HK-2 (cell line): ENCODE results near the gene ZNF189.
"Not testable (repeated sequence)": the region's sequence is repeated elsewhere in the genome, so short reads cannot be mapped to it uniquely, and the experiment has no call there.

Experiments used
- DNase-seq: peaks from one replicate; pipeline ENCODE4 v3.0.0-alpha.2; 2018; ENCODE audit not compliant: unreplicated experiment

The ZNF189 gene

DNA sequence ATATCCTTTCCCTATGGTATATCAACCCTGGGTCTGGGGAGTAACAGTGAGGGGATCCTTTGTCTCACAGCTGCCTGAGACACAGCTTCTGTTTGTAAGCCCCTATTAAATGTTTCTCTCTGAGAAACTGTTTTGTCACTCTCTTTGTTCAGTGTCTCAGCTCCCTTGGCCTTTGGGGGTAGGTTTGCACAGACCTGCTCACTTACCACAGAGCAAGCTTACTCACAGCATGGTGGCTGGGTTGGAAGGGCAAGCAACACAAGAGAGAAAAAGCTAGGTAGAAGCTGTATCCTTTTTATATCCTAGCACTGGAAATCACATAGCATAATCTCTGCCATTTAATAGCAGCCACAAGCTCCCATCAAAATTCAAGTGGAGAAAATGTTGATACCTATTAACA is 18.4 kb upstream of the ZNF189 start:
- DNase-seq: no peak

DNA sequence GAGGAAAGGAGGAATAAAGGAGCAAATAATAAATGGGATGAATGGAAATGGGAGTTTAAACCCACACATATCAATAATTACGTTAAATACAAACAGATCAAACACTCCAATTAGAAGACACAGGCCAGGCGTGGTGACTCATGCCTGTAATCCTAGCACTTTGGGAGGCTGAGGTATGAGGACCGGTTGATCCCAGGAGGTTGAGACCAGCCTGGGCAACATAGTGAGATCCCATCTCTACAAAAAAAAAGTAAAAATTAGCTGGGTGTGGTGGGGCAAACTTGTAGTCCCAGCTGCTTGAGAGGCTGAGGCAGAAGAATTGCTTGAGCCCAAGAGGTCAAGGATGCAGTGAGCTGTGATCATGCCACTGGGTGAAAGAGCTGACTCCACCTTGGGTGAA is 17.5 kb upstream of the ZNF189 start:
- DNase-seq: no peak

DNA sequence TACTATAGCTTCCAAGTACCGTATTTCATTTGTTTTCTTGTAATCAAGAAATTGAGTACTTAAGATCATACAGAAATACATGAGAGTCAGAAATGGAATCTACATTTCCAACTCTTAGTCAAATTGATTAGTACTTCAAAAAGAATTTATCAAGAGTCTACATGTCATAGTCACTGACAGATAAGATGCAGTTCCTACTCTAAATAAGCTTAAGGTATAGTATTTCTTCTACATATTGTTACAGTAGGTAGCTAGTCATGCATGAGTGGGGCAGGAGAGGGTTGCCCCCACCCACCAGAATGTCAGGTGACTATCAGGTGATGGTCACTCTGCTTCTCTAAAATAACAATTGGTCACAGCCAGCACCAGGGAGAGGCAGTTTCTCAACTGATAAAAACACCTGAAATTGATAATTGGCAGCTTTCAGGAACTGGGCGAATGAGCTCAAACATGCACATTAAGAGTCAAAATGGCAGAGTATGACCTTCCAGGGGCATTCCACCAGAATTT is 16.8 kb upstream of the ZNF189 start:
- DNase-seq: no peak

DNA sequence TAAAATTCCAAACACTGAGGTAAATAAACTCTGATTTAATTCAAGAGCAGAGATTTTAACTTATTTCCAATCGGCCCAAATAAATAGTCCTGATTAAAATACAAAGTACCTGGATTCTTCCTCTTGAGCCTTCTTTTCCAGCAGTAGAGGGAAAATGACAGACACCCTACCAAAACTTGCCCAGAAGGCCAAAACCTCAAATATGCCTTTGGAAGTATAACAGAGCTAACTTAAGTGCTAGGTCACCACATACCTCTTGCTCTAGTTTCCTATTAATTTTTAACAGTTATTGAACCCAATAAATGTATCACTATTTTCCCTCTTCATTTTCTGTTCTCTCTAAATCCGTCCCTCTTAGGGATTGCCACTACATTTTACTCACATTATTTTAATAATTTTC is 15.3 kb upstream of the ZNF189 start:
- no peak for DNase-seq

DNA sequence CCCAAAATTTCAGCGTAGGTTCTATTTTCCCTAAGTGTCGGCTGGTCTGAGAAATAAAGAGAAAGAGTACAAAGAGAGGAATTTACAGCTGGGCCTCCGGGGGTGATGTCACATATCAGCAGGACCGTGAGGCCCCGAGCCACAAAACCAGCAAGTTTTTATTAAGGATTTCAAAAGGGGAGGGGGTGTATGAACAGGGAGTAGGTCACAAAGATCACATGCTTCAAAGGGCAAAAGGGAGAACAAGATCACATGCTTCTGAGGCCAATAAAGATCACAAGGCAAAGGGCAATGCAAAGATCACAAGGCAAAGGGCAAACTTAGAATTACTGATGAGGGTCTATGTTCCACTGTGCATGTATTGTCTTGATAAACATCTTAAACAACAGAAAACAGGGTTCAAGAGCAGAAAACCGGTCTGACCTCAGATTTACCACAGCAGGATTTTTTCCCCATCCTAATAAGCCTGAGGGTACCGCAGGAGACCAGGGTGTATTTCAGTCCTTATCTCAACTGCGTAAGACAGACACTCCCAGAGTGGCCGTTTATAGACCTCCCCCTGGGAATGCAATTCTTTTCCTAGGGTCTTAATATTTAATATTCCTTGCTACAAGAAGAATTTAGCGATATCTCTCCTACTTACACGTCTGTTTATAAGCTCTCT is 13.6 kb upstream of the ZNF189 start, which contains the start of gene BAAT:
Gene BAAT (minus strand): TSS at position 134 of the 664 bp plus-strand sequence. CDS start 13,602 bp downstream, outside the sequence.
- DNase-seq: not testable (repeated sequence)

DNA sequence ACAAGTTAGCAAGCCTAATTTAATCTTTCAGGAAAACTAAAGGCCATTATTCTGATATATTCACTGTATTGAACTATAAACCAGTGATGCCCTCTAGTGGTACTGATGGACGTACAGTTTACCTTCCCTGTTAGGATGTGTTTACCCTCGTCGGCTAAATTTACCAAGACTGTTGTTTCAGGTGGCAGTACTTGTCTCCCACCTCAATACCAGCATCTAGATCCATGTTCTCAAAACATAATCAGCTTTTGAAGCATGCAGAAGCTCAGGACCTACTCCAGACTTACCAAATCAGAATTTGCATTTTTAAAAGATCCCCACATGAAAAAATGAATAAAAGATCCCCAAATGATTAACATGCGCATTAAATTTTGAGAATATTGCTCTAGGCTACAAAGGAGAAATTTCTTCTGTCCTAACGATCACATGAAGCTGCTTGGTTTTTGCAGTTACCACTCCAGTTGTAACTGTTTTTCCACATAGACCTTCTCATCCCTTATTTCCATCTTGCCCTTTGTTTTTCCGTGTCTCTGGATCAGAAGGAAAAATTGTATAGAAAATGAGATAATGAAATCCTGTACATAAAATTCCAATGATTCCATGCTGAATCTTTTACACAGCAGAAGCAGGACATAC is 10.7 kb upstream of the ZNF189 start:
- DNase-seq: no peak

DNA sequence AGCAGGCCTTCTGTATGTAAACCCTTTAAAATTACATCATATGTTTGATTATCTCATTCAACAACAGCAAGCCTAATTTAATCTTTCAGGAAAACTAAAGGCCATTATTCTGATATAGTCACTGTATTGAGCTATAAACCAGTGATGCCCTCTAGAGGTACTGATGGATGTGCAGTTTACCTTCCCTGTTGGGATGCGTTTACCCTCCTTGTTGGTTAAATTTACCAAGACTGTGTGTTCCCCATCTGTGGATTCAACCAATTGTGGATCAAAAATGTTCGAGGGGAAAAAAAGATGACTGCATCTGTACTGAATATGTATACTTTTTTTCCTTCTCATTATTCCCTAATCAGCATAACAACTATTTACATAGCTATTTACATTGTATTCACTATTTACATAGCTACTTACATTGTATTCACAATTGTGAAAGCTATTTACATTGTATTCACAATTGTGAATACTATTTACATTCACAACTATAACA is 10.1 kb upstream of the ZNF189 start:
- no peak for DNase-seq

DNA sequence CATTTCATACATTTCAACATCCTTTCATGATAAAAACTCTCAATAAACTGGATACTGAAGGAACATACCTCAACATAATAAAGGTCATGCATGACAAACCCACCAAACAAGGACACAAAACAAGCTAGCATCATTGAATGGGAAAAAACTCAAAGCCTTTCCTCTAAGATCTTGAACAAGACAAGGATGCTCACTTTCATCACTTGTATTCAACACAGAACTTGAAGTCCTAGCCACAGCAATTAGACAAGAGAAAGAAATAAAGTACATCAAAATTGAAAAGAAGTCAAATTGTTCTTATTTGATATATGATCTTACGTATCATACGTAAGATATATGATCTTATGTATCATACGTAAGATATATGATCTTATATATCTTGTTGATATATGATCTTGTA is 5.5 kb upstream of the ZNF189 start:
- no peak for DNase-seq

DNA sequence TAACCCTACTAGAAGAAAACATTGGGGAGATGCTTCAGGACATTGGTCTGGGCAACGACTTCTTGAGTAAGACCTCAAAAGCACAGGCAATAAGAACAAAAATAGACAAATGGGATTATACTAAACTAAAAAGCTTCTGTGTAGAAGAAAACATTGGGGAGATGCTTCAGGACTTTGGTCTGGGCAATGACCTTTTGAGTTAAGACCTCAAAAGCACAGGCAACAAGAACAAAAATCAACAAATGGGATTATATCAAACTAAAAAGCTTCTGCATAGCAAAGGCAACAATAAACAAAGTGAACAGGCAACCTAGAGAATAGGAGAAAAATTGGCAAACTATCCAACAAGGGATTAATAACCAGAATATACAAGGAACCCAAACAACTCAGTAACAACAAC is 4.0 kb upstream of the ZNF189 start:
- DNase-seq: no peak

DNA sequence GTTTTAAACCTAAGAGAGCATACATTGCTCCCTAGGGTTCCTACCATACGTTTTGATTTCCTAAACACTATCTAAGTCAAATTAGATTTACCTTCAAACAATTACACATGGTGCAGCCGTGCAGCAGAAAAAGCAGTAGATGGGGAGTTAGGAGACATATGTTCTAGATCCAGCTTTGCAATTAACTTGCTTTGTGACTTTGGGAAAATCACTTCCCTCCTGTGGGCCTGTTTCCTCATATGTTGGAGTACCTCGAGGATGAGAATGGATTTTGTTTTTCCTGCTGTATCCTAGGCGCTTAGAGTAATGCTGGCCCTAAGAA is 944 bp upstream of the ZNF189 start:
- DNase-seq: no peak

DNA sequence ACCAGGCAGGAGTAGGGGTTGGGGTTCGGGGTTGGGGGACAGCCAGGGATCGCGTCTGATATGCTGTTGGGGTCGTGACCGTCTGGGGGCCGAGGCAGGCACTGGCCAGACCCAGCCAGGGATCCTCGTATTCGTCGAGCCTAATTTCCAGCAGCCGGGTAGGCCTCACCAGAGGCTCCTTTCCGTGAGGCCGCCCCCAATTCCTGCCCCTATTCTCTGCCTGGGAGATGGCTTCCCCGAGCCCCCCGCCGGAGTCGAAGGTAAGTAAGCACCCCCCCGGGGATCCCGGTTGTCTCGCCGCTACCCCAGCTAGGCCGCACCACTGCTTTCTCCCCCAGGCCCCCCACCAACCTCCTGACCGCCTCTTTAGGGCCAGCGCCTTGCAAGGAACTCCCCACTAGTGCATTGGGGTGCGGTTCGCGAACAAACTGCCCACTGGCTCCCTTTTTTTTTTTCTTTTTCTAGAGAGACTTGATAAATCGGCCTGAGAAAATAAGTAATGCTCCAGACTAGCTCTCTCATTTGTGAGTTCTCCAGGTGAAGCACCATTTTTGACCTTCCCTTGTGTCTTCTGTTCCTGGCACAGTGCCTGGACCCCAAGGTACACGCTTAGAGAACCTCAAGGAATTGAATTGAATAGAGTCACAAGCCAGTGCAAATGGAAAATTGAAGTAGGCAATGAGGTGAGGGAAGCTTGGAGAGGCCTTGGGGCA is 435 bp downstream of the ZNF189 start:
- DNase-seq: no peak

DNA sequence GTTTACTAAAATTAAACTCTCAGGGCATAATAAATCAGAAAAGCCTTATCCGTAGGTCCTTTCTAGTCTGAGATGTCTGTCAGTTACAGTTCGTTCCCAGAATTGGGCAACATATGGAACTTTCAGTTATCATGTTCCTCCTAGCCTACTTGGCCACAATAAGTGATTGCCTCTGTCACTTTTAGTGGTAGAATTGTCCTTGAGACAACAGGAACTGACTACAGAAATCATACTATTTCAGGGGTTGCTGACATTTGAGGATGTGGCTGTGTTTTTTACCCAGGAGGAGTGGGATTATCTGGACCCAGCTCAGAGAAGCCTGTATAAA is 956 bp downstream of the ZNF189 start:
- no peak for DNase-seq

DNA sequence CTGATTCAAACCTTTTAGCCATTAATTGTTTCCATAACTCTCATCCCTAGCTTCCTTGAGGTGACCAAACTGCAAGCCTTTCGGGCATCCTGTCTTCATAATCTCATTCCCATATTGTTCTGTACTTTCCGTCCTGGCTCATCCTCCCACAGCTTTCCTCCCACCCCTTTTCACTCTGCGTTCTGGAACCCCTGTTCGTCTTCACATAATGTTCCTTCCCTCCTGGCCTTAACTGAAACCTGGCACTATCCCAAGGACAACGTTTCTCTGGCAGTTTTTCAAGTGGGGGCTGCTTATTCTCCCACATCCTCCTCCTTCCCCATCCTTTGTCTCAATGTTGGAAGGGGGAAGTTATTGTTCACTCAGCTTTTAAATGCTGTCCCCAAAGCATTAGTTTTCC is 1.5 kb downstream of the ZNF189 start:
- no peak for DNase-seq

DNA sequence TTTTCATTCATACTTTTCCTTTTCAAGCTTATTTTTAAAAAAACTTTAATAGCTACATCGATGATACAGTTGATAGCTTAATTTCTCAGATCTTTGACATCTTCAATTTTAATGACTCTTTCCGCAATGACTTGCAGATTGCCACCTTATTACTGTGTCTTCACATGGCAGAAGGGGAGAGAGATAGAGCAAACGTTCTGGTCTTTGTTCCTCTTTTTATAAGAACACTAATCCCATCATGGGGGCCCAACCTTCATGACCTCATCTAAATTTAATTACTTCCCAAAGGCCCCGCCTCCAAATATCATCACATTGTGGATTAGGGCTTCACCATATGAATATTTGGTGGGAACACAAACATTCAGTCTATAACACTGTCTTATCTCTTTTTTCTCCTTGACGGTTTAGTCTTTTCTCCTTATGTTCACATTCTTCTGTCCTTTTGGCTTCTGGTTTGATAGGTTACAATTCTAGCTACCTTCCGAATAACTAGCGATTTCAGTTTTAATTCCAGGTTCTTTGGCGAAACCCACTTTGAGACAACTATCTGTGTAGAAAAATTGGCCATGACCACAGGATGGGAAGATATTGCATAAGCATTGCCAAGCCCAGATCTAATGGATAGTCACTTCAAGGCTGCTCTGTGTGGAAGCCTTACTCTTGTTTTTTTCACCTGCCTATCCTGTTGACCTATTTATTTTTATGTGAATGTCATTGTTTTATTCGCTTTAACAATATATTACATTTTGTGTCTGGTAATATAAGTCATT is 5.0 kb downstream of the ZNF189 start:
- DNase-seq: no peak

DNA sequence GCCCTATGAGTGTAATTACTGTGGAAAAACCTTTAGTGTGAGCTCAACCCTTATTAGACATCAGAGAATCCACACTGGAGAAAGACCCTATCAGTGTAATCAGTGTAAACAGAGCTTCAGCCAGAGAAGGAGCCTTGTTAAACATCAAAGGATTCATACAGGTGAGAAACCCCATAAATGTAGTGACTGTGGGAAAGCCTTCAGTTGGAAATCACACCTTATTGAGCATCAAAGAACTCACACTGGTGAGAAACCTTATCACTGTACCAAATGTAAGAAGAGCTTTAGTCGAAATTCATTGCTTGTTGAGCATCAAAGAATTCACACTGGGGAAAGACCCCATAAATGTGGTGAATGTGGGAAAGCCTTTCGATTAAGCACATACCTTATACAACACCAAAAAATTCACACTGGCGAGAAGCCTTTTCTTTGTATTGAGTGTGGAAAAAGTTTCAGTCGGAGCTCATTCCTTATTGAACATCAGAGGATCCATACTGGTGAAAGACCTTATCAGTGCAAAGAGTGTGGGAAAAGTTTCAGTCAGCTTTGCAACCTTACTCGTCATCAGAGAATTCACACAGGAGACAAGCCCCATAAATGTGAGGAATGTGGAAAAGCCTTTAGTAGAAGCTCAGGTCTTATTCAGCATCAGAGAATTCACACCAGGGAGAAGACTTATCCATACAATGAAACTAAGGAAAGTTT is 9.9 kb downstream of the ZNF189 start:
- DNase-seq: no peak

DNA sequence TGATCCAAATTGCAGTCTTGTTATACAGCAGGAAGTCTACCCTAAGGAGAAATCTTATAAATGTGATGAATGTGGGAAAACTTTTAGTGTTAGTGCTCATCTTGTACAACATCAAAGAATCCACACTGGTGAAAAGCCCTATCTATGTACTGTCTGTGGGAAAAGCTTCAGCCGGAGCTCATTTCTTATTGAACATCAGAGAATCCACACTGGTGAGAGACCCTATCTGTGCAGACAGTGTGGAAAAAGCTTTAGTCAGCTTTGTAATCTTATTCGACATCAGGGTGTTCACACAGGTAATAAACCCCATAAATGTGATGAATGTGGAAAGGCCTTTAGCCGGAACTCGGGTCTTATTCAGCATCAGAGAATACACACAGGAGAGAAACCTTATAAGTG is 10.4 kb downstream of the ZNF189 start:
- no peak for DNase-seq

DNA sequence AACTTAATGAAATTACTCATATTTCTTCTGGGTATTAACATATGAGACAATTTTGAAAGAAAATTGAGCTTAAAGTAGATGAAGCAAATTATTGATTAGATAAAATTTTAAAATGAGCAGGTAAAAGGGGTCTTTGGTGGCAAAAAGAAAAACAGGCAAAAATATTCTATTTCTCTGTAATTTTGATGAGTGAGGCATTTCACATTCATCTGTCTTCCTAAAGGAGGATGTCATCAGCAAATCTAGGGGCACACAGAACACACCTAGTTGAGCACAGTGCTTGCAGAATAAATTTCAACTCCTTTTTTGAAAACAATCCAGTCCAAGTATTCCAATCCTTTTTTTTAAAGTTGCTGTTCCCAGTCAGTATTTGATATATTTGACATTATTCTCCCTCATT is 16.2 kb downstream of the ZNF189 start:
- DNase-seq: no peak

DNA sequence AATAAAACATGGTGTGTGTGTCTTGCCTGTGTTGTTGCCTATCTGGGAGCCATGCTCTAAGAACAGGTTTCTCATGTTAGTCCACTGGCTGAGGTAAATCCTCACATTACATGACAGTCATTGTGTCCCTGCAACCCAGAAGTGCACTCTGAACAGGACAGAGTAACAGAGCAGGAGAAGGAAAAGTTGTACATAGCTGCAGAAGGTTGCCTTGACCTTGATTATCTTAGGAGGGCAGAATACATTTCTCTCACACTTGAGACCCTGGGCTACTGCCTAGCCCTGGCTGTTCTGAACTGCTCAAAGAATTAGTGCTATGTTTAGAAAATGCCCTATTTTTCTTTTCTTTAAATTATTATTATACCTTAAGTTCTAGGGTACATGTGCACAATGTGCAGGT is 16.9 kb downstream of the ZNF189 start:
- no peak for DNase-seq

DNA sequence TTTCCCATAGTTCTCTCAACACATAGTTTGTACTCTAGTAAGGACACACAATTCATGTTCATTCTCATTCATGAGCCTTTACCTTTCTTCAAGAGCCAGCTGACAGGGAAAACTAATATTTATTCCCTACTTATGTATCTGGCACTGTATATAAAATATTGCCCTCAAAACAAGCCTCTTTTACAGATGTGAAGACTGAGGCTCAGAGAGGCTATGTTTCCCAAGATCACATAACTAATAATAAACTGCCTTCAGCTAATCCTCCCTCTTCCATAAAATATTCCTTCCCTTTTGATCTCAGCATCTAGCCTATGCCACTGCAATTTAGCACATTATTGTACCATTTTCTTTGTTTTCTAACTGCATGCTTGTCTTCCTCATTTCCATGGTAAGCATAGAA is 18.7 kb downstream of the ZNF189 start:
- DNase-seq: no peak

DNA sequence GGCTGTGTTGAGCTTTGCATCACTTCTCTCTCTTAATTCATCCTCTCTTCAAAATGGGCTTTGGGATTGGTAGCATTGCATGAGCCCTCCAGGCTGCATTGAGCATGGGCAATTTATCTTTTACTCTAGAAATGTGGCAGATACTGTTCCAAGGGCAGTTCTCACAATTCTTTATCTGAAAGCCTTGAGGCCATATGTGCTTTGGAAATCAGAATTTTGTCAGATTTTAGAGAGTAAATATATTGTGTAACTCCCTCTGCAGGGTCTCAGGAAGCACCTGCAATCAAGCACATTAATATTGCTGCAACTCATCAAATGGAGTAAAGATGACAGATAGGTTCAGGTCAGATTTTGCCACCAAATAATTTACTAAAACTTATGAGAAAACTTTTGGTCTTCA is 19.3 kb downstream of the ZNF189 start:
- DNase-seq: no peak

DNA sequence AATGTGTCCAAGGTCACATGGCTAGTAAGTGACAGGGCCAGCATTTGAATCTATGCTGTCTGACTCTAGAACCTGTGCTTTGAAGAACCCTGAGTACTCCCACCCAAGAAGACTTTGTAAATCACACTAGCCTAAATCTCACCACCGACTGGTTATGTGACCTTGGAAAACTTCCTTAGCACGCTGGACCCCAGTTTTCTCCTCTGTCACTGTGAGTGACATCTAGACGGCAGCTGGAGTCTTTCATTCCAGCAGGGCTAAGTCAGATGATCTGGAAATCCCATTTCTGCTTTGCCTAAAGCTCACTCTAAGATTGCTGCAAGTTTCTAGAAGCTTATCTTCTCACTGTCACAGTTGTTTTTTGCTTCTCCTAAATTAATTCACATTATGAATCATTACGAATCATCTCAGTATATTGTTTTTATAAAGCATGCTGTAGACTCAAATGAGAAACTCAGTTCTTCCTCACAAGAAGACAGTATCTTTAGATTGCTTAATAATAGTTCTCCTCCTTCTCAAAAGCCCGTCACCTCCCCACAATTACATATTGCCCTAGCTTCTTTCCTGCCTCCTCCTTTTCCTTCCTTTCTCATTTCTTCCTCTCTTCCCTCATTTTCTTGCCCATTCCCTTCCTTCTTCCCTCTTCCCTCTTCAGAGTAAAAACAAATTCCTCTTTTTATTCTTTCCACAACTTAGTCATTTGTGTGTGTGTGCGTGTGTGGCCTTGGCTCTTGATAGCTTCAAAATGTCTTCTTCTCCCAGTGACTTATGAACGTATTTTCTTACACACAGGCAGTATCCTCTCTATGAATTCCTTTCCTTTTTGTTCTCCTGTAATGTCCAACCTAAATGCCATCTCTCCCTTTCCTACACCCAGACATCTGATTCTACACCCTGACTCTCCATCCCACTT is 20.1 kb downstream of the ZNF189 start:
- DNase-seq: no peak
